GM23338 (cell line): ENCODE data around the gene PCNT. TPM values are rescaled to one million over a fixed set of nuclear protein-coding genes. Genes with fewer than 3 reads are reported as not detected.
A peak's percentile ranks its signal among the peaks of the same experiment; 100 is the strongest.

Experiments
- ATAC-seq: fragments of 200-7000 bp; cut with Tn5 transposase; 3 replicates; pipeline ENCODE4 v1.9.1; 2020
- DNase-seq: peaks from one replicate; pipeline ENCODE4 v3.0.0-alpha.2; 2015; ENCODE audit warnings: low spot score
- H2AFZ ChIP-seq: fragments of 200-600 bp; sonication (generic); 2 replicates; pipeline ENCODE4 v1.8.0; 2016; ENCODE audit warnings: antibody characterized with exemption, mild to moderate bottlenecking, moderate library complexity
- H3F3A ChIP-seq: fragments of 200-600 bp; sonication (generic); replicated peaks from 2 replicates; pipeline ENCODE4 v1.8.0; 2017; ENCODE audit warnings: antibody characterized with exemption, mixed run types, low read depth
- H3K27ac ChIP-seq: fragments of 200-600 bp; sonication (generic); 2 replicates; pipeline ENCODE4 v1.6.1; 2016; ENCODE audit warnings: low read depth
- H3K27me3 ChIP-seq: fragments of 200-600 bp; sonication (generic); 2 replicates; pipeline ENCODE4 v1.8.0; 2016; ENCODE audit warnings: mild to moderate bottlenecking, mixed run types, moderate library complexity; ENCODE audit not compliant: insufficient read depth
- H3K36me3 ChIP-seq: fragments of 200-600 bp; sonication (generic); 2 replicates; pipeline ENCODE4 v1.8.0; 2016; ENCODE audit warnings: mild to moderate bottlenecking; ENCODE audit not compliant: insufficient read depth
- H3K4me1 ChIP-seq: fragments of 200-600 bp; sonication (generic); 2 replicates; pipeline ENCODE4 v1.8.0; 2016; ENCODE audit warnings: mild to moderate bottlenecking, moderate library complexity; ENCODE audit not compliant: insufficient read depth
- H3K4me2 ChIP-seq: fragments of 200-600 bp; sonication (generic); 2 replicates; pipeline ENCODE4 v1.7.1; 2017; ENCODE audit warnings: mixed run types
- H3K4me3 ChIP-seq: fragments of 200-600 bp; sonication (generic); 2 replicates; pipeline ENCODE4 v1.6.1; 2016; ENCODE audit warnings: mixed run types
- H3K79me2 ChIP-seq: fragments of 200-600 bp; sonication (generic); replicated peaks from 2 replicates; pipeline ENCODE4 v1.8.0; 2017; ENCODE audit warnings: mild to moderate bottlenecking; ENCODE audit not compliant: insufficient read depth
- H3K9me2 ChIP-seq: fragments of 200-600 bp; sonication (generic); 2 replicates; pipeline ENCODE4 v1.8.0; 2017; ENCODE audit not compliant: insufficient read depth
- H4K20me1 ChIP-seq: fragments of 200-600 bp; sonication (generic); replicated peaks from 2 replicates; pipeline ENCODE4 v1.8.0; 2017; ENCODE audit warnings: mild to moderate bottlenecking; ENCODE audit not compliant: insufficient read depth
- H3K27ac Mint-ChIP-seq: 2 replicates; pipeline ENCODE4 v1.8.0; 2020; ENCODE audit warnings: inconsistent platforms, mild to moderate bottlenecking, moderate library complexity, mixed read lengths
- H3K27me3 Mint-ChIP-seq: 3 replicates; pipeline ENCODE4 v1.8.0; 2022; ENCODE audit warnings: low read depth, mild to moderate bottlenecking, moderate library complexity, mixed read lengths, inconsistent platforms; ENCODE audit not compliant: insufficient read depth, poor library complexity
- H3K36me3 Mint-ChIP-seq: 3 replicates; pipeline ENCODE4 v1.8.0; 2021; ENCODE audit warnings: low read depth, mild to moderate bottlenecking, inconsistent platforms, moderate library complexity, mixed read lengths
- H3K4me1 Mint-ChIP-seq: 3 replicates; pipeline ENCODE4 v1.8.0; 2020; ENCODE audit warnings: mild to moderate bottlenecking, inconsistent platforms, mixed read lengths
- H3K4me3 Mint-ChIP-seq: 3 replicates; pipeline ENCODE4 v1.8.0; 2021; ENCODE audit warnings: moderate library complexity, mild to moderate bottlenecking, inconsistent platforms, mixed read lengths
- H3K9me3 Mint-ChIP-seq: 3 replicates; pipeline ENCODE4 v1.8.0; 2020; ENCODE audit warnings: moderate library complexity, mild to moderate bottlenecking, inconsistent platforms, mixed read lengths
- CREB1 ChIP-seq: fragments of 250-450 bp; sonication (Bioruptor Pico); IDR thresholded peaks from 2 replicates; pipeline ENCODE4 v1.5.0; 2020; ENCODE audit warnings: low read depth, mild to moderate bottlenecking, moderate library complexity
- EZH2 ChIP-seq: fragments of 200-600 bp; sonication (generic); IDR thresholded peaks from one replicate; pipeline ENCODE4 v1.8.0; 2017; ENCODE audit warnings: antibody characterized with exemption, mild to moderate bottlenecking, low read depth; ENCODE audit not compliant: unreplicated experiment
- EZH2phosphoT487 ChIP-seq: fragments of 200-600 bp; sonication (generic); IDR thresholded peaks from one replicate; pipeline ENCODE4 v1.8.1; 2018; ENCODE audit warnings: antibody characterized with exemption; ENCODE audit not compliant: unreplicated experiment
- JUNB ChIP-seq: IDR thresholded peaks from one replicate; pipeline ENCODE4 v1.6.1; 2016; ENCODE audit warnings: antibody characterized with exemption; ENCODE audit not compliant: unreplicated experiment
- NANOG ChIP-seq: IDR thresholded peaks from 2 replicates; pipeline ENCODE4 v1.6.1; 2016; ENCODE audit warnings: antibody characterized with exemption, borderline replicate concordance
- POLR2AphosphoS5 ChIP-seq: IDR thresholded peaks from 2 replicates; pipeline ENCODE4 v1.6.1; 2016; ENCODE audit warnings: antibody characterized with exemption, low read depth
- REST ChIP-seq: IDR thresholded peaks from one replicate; pipeline ENCODE4 v1.6.1; 2018; ENCODE audit warnings: antibody characterized with exemption; ENCODE audit not compliant: unreplicated experiment
- STAT1 ChIP-seq: IDR thresholded peaks from one replicate; pipeline ENCODE4 v1.6.1; 2016; ENCODE audit warnings: antibody characterized with exemption; ENCODE audit not compliant: unreplicated experiment
- ZNF114 ChIP-seq: fragments of 250-450 bp; sonication (Bioruptor Pico); IDR thresholded peaks from 2 replicates; pipeline ENCODE4 v1.5.0; 2020; ENCODE audit warnings: mild to moderate bottlenecking, moderate library complexity
- ZNF331 ChIP-seq: fragments of 250-450 bp; sonication (Bioruptor Pico); IDR thresholded peaks from 2 replicates; pipeline ENCODE4 v1.5.0; 2020; ENCODE audit warnings: low read depth, mild to moderate bottlenecking, moderate library complexity
- ZNF462 ChIP-seq: fragments of 250-450 bp; sonication (Bioruptor Pico); IDR thresholded peaks from 2 replicates; pipeline ENCODE4 v1.5.0; 2020; ENCODE audit warnings: mild to moderate bottlenecking, moderate library complexity
- polyA plus RNA-seq: library from polyadenylated mRNA; unstranded; fragments of >200 nt; fragmentation: Nextera tagmentation; extraction: Ambion mirVana; gene quantifications from 2 replicates; pipeline ENCODE4 v1.2.1, GENCODE V29; 2016
- total RNA-seq: library from RNA; depleted of rRNA; stranded (reverse); fragments of >200 nt; shearing (Covaris generic); gene quantifications from 2 replicates; pipeline ENCODE4 v1.2.3, GENCODE V29; 2014
- TF ChIP-seq, protein P1 (sequence below): IDR thresholded peaks from 2 replicates; pipeline ENCODE4 v1.6.1; 2016; ENCODE audit warnings: antibody characterized with exemption
- TF ChIP-seq, protein P2 (sequence below), 2 experiments: fragments of 200-600 bp in 1 of 2; sonication (generic) in 1 of 2; conservative IDR thresholded peaks; 2 replicates each; pipeline versions ENCODE4 v1.5.1 to v1.6.1; 2016 to 2017; ENCODE audit warnings: antibody characterized with exemption in 2 of 2, low read depth in 2 of 2, mild to moderate bottlenecking in 2 of 2, moderate library complexity in 1 of 2

PCNT gene
- total and polyA plus RNA-seq, 2 experiments from 2014 or later, result 39.6 to 46.1 TPM

GRCh38 chr21:46284077-46284644 is 39.8 kb upstream of the PCNT start:
- Mint-ChIP-seq H3K27me3 (peaks cover 8% of the 10 kb centered on the region), H3K27ac (peak overlapping the region; percentile 46; the same call in 1 of the 2 replicates), H3K4me1 (peaks cover 39% of the 10 kb centered on the region), H3K4me3 (peak overlapping the region; percentile 91), H3K36me3 (peaks cover 54% of the 10 kb centered on the region), H3K9me3 (no peaks in the 10 kb centered on the region)
- Histone ChIP-seq H4K20me1 (peaks cover 48% of the 10 kb centered on the region), H2AFZ (no peak overlapping the region), H3F3A (peaks cover 30% of the 10 kb centered on the region), H3K4me1 (peaks cover 49% of the 10 kb centered on the region), H3K27me3 (no peaks in the 10 kb centered on the region), H3K36me3 (peaks cover 25% of the 10 kb centered on the region), H3K79me2 (peaks cover 64% of the 10 kb centered on the region), H3K27ac (0 out of 2 replicates have a peak overlapping the region, but pooled peaks have one; percentile 26), H3K4me2 (peak overlapping the region; percentile 91), H3K9me2 (no peaks in the 10 kb centered on the region), H3K4me3 (peak overlapping the region; percentile 83)
- no peak for TF ChIP-seq REST
- TF ChIP-seq, protein P1, sequence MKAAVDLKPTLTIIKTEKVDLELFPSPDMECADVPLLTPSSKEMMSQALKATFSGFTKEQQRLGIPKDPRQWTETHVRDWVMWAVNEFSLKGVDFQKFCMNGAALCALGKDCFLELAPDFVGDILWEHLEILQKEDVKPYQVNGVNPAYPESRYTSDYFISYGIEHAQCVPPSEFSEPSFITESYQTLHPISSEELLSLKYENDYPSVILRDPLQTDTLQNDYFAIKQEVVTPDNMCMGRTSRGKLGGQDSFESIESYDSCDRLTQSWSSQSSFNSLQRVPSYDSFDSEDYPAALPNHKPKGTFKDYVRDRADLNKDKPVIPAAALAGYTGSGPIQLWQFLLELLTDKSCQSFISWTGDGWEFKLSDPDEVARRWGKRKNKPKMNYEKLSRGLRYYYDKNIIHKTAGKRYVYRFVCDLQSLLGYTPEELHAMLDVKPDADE, result no peak
- no peak for TF ChIP-seq NANOG
- no peak for TF ChIP-seq ZNF114 (CRISPR knock-in tag)
- TF ChIP-seq EZH2phosphoT487, result no peak
- no peak for TF ChIP-seq ZNF331
- no peak for TF ChIP-seq EZH2
- TF ChIP-seq ZNF462 (CRISPR knock-in tag), result no peak
- no peak for TF ChIP-seq STAT1
- no peak for TF ChIP-seq JUNB
- TF ChIP-seq, protein P2, sequence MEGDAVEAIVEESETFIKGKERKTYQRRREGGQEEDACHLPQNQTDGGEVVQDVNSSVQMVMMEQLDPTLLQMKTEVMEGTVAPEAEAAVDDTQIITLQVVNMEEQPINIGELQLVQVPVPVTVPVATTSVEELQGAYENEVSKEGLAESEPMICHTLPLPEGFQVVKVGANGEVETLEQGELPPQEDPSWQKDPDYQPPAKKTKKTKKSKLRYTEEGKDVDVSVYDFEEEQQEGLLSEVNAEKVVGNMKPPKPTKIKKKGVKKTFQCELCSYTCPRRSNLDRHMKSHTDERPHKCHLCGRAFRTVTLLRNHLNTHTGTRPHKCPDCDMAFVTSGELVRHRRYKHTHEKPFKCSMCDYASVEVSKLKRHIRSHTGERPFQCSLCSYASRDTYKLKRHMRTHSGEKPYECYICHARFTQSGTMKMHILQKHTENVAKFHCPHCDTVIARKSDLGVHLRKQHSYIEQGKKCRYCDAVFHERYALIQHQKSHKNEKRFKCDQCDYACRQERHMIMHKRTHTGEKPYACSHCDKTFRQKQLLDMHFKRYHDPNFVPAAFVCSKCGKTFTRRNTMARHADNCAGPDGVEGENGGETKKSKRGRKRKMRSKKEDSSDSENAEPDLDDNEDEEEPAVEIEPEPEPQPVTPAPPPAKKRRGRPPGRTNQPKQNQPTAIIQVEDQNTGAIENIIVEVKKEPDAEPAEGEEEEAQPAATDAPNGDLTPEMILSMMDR (conservative IDR thresholded peaks at IDR 0.05; ENCODE audit: low read depth in 2 of 2), result no peak
- TF ChIP-seq CREB1 (CRISPR knock-in tag), result no peak
- TF ChIP-seq POLR2AphosphoS5, result no peak
- ATAC-seq (no peak), DNase-seq (no peak)
